Measurements from ENCODE around the gene MYH7.
"Not testable (repeated sequence)": the region's sequence is repeated elsewhere in the genome, so short reads cannot be mapped to it uniquely, and the experiment has no call there.

The MYH7 gene

GRCh38 chr14:23430016-23430722 lies 5.3 kb downstream of the MYH7 start:
- no peaks in the 10 kb centered on the region for H3K27me3 ChIP-seq (ENCODE audit: control insufficient read depth in 1 of 2, insufficient read depth in 2 of 2, low read length in 2 of 2)
- no peak overlapping the region for H3K27ac ChIP-seq (ENCODE audit: low read depth, low read length)
- H3K36me3 ChIP-seq (ENCODE audit: control insufficient read depth in 1 of 2, insufficient read depth in 2 of 2, low read length in 2 of 2) = no peaks in the 10 kb centered on the region
- no peak overlapping the region for H3K9ac ChIP-seq (ENCODE audit: low read depth in 1 of 2, low read length in 2 of 2)
- H3K4me1 ChIP-seq (ENCODE audit: control insufficient read depth in 1 of 2, insufficient read depth in 2 of 2, low read length in 2 of 2) = no peaks in the 10 kb centered on the region
- H3K4me3 ChIP-seq (ENCODE audit: low read depth in 1 of 2, low read length in 2 of 2) = no peak overlapping the region
- H3K9me3 ChIP-seq (ENCODE audit: control insufficient read depth in 1 of 2, low read length in 2 of 2) = no peaks in the 10 kb centered on the region

GRCh38 chr14:23428686-23429495 lies 6.6 kb downstream of the MYH7 start:
- Histone ChIP-seq H3K4me3 (ENCODE audit: low read depth in 1 of 2, low read length in 2 of 2) (no peak overlapping the region), H3K4me1 (ENCODE audit: control insufficient read depth in 1 of 2, insufficient read depth in 2 of 2, low read length in 2 of 2) (no peaks in the 10 kb centered on the region), H3K27me3 (ENCODE audit: control insufficient read depth in 1 of 2, insufficient read depth in 2 of 2, low read length in 2 of 2) (no peaks in the 10 kb centered on the region), H3K27ac (ENCODE audit: low read depth, low read length) (no peak overlapping the region), H3K9me3 (ENCODE audit: control insufficient read depth in 1 of 2, low read length in 2 of 2) (no peaks in the 10 kb centered on the region), H3K9ac (ENCODE audit: low read depth in 1 of 2, low read length in 2 of 2) (no peak overlapping the region), H3K36me3 (ENCODE audit: control insufficient read depth in 1 of 2, insufficient read depth in 2 of 2, low read length in 2 of 2) (no peaks in the 10 kb centered on the region)

- H3K4me3 ChIP-seq (ENCODE audit: low read depth in 1 of 2, low read length in 2 of 2); H3K27ac ChIP-seq (ENCODE audit: low read depth, low read length); H3K36me3 ChIP-seq (ENCODE audit: control insufficient read depth in 1 of 2, insufficient read depth in 2 of 2, low read length in 2 of 2); H3K27me3 ChIP-seq (ENCODE audit: control insufficient read depth in 1 of 2, insufficient read depth in 2 of 2, low read length in 2 of 2); H3K9ac ChIP-seq (ENCODE audit: low read depth in 1 of 2, low read length in 2 of 2); H3K4me1 ChIP-seq (ENCODE audit: control insufficient read depth in 1 of 2, insufficient read depth in 2 of 2, low read length in 2 of 2); H3K9me3 ChIP-seq (ENCODE audit: control insufficient read depth in 1 of 2, low read length in 2 of 2): not testable (repeated sequence)
These were observed 9.7 kb downstream of the MYH7 start for GRCh38 chr14:23425798-23426197.

GRCh38 chr14:23425169-23425568 lies 10.3 kb downstream of the MYH7 start:
- Histone ChIP-seq H3K9ac (ENCODE audit: low read depth in 1 of 2, low read length in 2 of 2) (no peak overlapping the region), H3K9me3 (ENCODE audit: control insufficient read depth in 1 of 2, low read length in 2 of 2) (no peaks in the 10 kb centered on the region), H3K27me3 (ENCODE audit: control insufficient read depth in 1 of 2, insufficient read depth in 2 of 2, low read length in 2 of 2) (no peaks in the 10 kb centered on the region), H3K4me3 (ENCODE audit: low read depth in 1 of 2, low read length in 2 of 2) (no peak overlapping the region), H3K27ac (ENCODE audit: low read depth, low read length) (no peak overlapping the region), H3K36me3 (ENCODE audit: control insufficient read depth in 1 of 2, insufficient read depth in 2 of 2, low read length in 2 of 2) (no peaks in the 10 kb centered on the region), H3K4me1 (ENCODE audit: control insufficient read depth in 1 of 2, insufficient read depth in 2 of 2, low read length in 2 of 2) (no peaks in the 10 kb centered on the region)

GRCh38 chr14:23423657-23424056 lies 11.8 kb downstream of the MYH7 start:
- no peaks in the 10 kb centered on the region for H3K27me3 ChIP-seq (ENCODE audit: control insufficient read depth in 1 of 2, insufficient read depth in 2 of 2, low read length in 2 of 2)
- H3K4me3 ChIP-seq (ENCODE audit: low read depth in 1 of 2, low read length in 2 of 2) = no peak overlapping the region
- H3K4me1 ChIP-seq (ENCODE audit: control insufficient read depth in 1 of 2, insufficient read depth in 2 of 2, low read length in 2 of 2) = no peaks in the 10 kb centered on the region
- H3K9me3 ChIP-seq (ENCODE audit: control insufficient read depth in 1 of 2, low read length in 2 of 2) = no peaks in the 10 kb centered on the region
- H3K36me3 ChIP-seq (ENCODE audit: control insufficient read depth in 1 of 2, insufficient read depth in 2 of 2, low read length in 2 of 2) = no peaks in the 10 kb centered on the region
- no peak overlapping the region for H3K9ac ChIP-seq (ENCODE audit: low read depth in 1 of 2, low read length in 2 of 2)
- H3K27ac ChIP-seq (ENCODE audit: low read depth, low read length) = no peak overlapping the region

- H3K4me1 ChIP-seq (ENCODE audit: control insufficient read depth in 1 of 2, insufficient read depth in 2 of 2, low read length in 2 of 2) = no peaks in the 10 kb centered on the region
- no peaks in the 10 kb centered on the region for H3K36me3 ChIP-seq (ENCODE audit: control insufficient read depth in 1 of 2, insufficient read depth in 2 of 2, low read length in 2 of 2)
- no peak overlapping the region for H3K4me3 ChIP-seq (ENCODE audit: low read depth in 1 of 2, low read length in 2 of 2)
- H3K27ac ChIP-seq (ENCODE audit: low read depth, low read length) = no peak overlapping the region
- H3K9me3 ChIP-seq (ENCODE audit: control insufficient read depth in 1 of 2, low read length in 2 of 2) = no peaks in the 10 kb centered on the region
- H3K27me3 ChIP-seq (ENCODE audit: control insufficient read depth in 1 of 2, insufficient read depth in 2 of 2, low read length in 2 of 2) = no peaks in the 10 kb centered on the region
- no peak overlapping the region for H3K9ac ChIP-seq (ENCODE audit: low read depth in 1 of 2, low read length in 2 of 2)
These were observed 13.9 kb downstream of the MYH7 start for GRCh38 chr14:23421594-23421993.

GRCh38 chr14:23419646-23420045 lies 15.8 kb downstream of the MYH7 start:
- H3K9me3 ChIP-seq (ENCODE audit: control insufficient read depth in 1 of 2, low read length in 2 of 2); H3K4me1 ChIP-seq (ENCODE audit: control insufficient read depth in 1 of 2, insufficient read depth in 2 of 2, low read length in 2 of 2); H3K36me3 ChIP-seq (ENCODE audit: control insufficient read depth in 1 of 2, insufficient read depth in 2 of 2, low read length in 2 of 2); H3K27ac ChIP-seq (ENCODE audit: low read depth, low read length); H3K9ac ChIP-seq (ENCODE audit: low read depth in 1 of 2, low read length in 2 of 2); H3K27me3 ChIP-seq (ENCODE audit: control insufficient read depth in 1 of 2, insufficient read depth in 2 of 2, low read length in 2 of 2); H3K4me3 ChIP-seq (ENCODE audit: low read depth in 1 of 2, low read length in 2 of 2): not testable (repeated sequence)

- H3K27me3 ChIP-seq (ENCODE audit: control insufficient read depth in 1 of 2, insufficient read depth in 2 of 2, low read length in 2 of 2) = no peaks in the 10 kb centered on the region
- H3K9me3 ChIP-seq (ENCODE audit: control insufficient read depth in 1 of 2, low read length in 2 of 2) = no peaks in the 10 kb centered on the region
- H3K9ac ChIP-seq (ENCODE audit: low read depth in 1 of 2, low read length in 2 of 2) = no peak overlapping the region
- no peaks in the 10 kb centered on the region for H3K36me3 ChIP-seq (ENCODE audit: control insufficient read depth in 1 of 2, insufficient read depth in 2 of 2, low read length in 2 of 2)
- H3K4me3 ChIP-seq (ENCODE audit: low read depth in 1 of 2, low read length in 2 of 2) = no peak overlapping the region
- H3K27ac ChIP-seq (ENCODE audit: low read depth, low read length) = no peak overlapping the region
- no peaks in the 10 kb centered on the region for H3K4me1 ChIP-seq (ENCODE audit: control insufficient read depth in 1 of 2, insufficient read depth in 2 of 2, low read length in 2 of 2)
These were observed 17.4 kb downstream of the MYH7 start for GRCh38 chr14:23418021-23418420.

- not testable (repeated sequence) for H3K4me1 ChIP-seq (ENCODE audit: control insufficient read depth in 1 of 2, insufficient read depth in 2 of 2, low read length in 2 of 2); H3K27me3 ChIP-seq (ENCODE audit: control insufficient read depth in 1 of 2, insufficient read depth in 2 of 2, low read length in 2 of 2); H3K4me3 ChIP-seq (ENCODE audit: low read depth in 1 of 2, low read length in 2 of 2); H3K9ac ChIP-seq (ENCODE audit: low read depth in 1 of 2, low read length in 2 of 2); H3K27ac ChIP-seq (ENCODE audit: low read depth, low read length); H3K9me3 ChIP-seq (ENCODE audit: control insufficient read depth in 1 of 2, low read length in 2 of 2); H3K36me3 ChIP-seq (ENCODE audit: control insufficient read depth in 1 of 2, insufficient read depth in 2 of 2, low read length in 2 of 2)
These were observed 18.2 kb downstream of the MYH7 start for GRCh38 chr14:23417269-23417668.

- Histone ChIP-seq H3K4me3 (ENCODE audit: low read depth in 1 of 2, low read length in 2 of 2) (no peak overlapping the region), H3K27ac (ENCODE audit: low read depth, low read length) (no peak overlapping the region), H3K36me3 (ENCODE audit: control insufficient read depth in 1 of 2, insufficient read depth in 2 of 2, low read length in 2 of 2) (no peaks in the 10 kb centered on the region), H3K9ac (ENCODE audit: low read depth in 1 of 2, low read length in 2 of 2) (no peak overlapping the region), H3K27me3 (ENCODE audit: control insufficient read depth in 1 of 2, insufficient read depth in 2 of 2, low read length in 2 of 2) (peaks cover 0 to 1% of the 10 kb centered on the region in 2 donors), H3K4me1 (ENCODE audit: control insufficient read depth in 1 of 2, insufficient read depth in 2 of 2, low read length in 2 of 2) (peaks cover 0 to 10% of the 10 kb centered on the region in 2 donors), H3K9me3 (ENCODE audit: control insufficient read depth in 1 of 2, low read length in 2 of 2) (no peaks in the 10 kb centered on the region)
These were observed 18.7 kb downstream of the MYH7 start for GRCh38 chr14:23416801-23417200.

All from duodenal mucosa (tissue), 2 donors.